GM19239 (cell line): ENCODE results near the gene CIB2.

Source experiments
- DNase-seq: peaks from one replicate; pipeline ENCODE4 v3.0.0; 2011; ENCODE audit warnings: low spot score; ENCODE audit not compliant: insufficient read length
- FAIRE-seq: peaks from 2 replicates; lab custom pipeline; 2011; peaks lifted over from hg19 to GRCh38; lab: Jason Lieb, UNC

Gene CIB2

GRCh38 chr15:78110096-78110495 lies 21.1 kb downstream of the CIB2 start:
- FAIRE-seq = no peak
- DNase-seq = no peak

- FAIRE-seq (no peak), DNase-seq (no peak)
These were observed 22.1 kb downstream of the CIB2 start for GRCh38 chr15:78109156-78109555.

- peak; percentile 88 for FAIRE-seq
- DNase-seq = peak; percentile 66
These were observed 22.8 kb downstream of the CIB2 start for GRCh38 chr15:78108300-78109084.

GRCh38 chr15:78107471-78107870 lies 23.8 kb downstream of the CIB2 start:
- FAIRE-seq (no peak), DNase-seq (no peak)

- peak; percentile 80 for FAIRE-seq
- DNase-seq = no peak
These were observed 25.6 kb downstream of the CIB2 start for GRCh38 chr15:78105476-78106241.

GRCh38 chr15:78104566-78105475 lies 26.4 kb downstream of the CIB2 start:
- no peak for DNase-seq
- FAIRE-seq = no peak

- FAIRE-seq (no peak), DNase-seq (no peak)
These were observed 27.1 kb downstream of the CIB2 start for GRCh38 chr15:78104119-78104479.

GRCh38 chr15:78103406-78104118 lies 27.7 kb downstream of the CIB2 start:
- DNase-seq = peak; percentile 83
- peak; percentile 99 for FAIRE-seq

GRCh38 chr15:78102741-78103140 lies 28.5 kb downstream of the CIB2 start:
- no peak for DNase-seq
- no peak for FAIRE-seq

GRCh38 chr15:78102211-78102610 lies 29.0 kb downstream of the CIB2 start:
- FAIRE-seq = no peak
- no peak for DNase-seq

- FAIRE-seq (no peak), DNase-seq (no peak)
These were observed 29.7 kb downstream of the CIB2 start for GRCh38 chr15:78101423-78102105.

GRCh38 chr15:78100886-78101285 lies 30.4 kb downstream of the CIB2 start:
- FAIRE-seq = no peak

GRCh38 chr15:78098131-78098755 lies 33.0 kb downstream of the CIB2 start:
- no peak for FAIRE-seq
- DNase-seq = no peak

More at GRCh38 chr15:78100886-78101285, 30.4 kb downstream of the CIB2 start:
- no peak for DNase-seq

- DNase-seq (no peak), FAIRE-seq (no peak)
These were observed 33.6 kb downstream of the CIB2 start for GRCh38 chr15:78097667-78098066.

- DNase-seq = no peak
- no peak for FAIRE-seq
These were observed 37.8 kb downstream of the CIB2 start for GRCh38 chr15:78093242-78094020.

- FAIRE-seq = no peak
- no peak for DNase-seq
These were observed 38.8 kb downstream of the CIB2 start, which contains the start of gene SH2D7 for GRCh38 chr15:78092261-78093041. TSS of gene SH2D7 (plus strand) at chr15:78092561. CDS start at chr15:78092585, 24 bp downstream.

- DNase-seq = no peak
- FAIRE-seq = no peak
These were observed 40.7 kb downstream of the CIB2 start for GRCh38 chr15:78090422-78091063.
